IMR-90 (cell line): Measurements from ENCODE around the gene ABHD12.

Source experiments
- BHLHE40 ChIP-seq: fragments of 150-350 bp; IDR thresholded peaks from 2 replicates; pipeline ENCODE4 v1.6.1; 2016; ENCODE audit warnings: mild to moderate bottlenecking, low read depth, low read length
- CEBPB ChIP-seq: IDR thresholded peaks from 2 replicates; pipeline ENCODE4 v1.6.1; 2012; ENCODE audit warnings: low read depth, low read length, improper control_type of control experiment
- CHD1 ChIP-seq: IDR thresholded peaks from 2 replicates; pipeline ENCODE4 v1.6.1; 2012; ENCODE audit warnings: low read depth, low read length, improper control_type of control experiment
- ELK1 ChIP-seq: fragments of 150-350 bp; IDR thresholded peaks from 2 replicates; pipeline ENCODE4 v1.6.1; 2016; ENCODE audit warnings: low read depth, mild to moderate bottlenecking, low read length, moderate library complexity, borderline replicate concordance
- FOS ChIP-seq: fragments of 150-350 bp; IDR thresholded peaks from 2 replicates; pipeline ENCODE4 v1.6.1; 2016; ENCODE audit warnings: low read depth, low read length
- MAFK ChIP-seq: IDR thresholded peaks from 2 replicates; pipeline ENCODE4 v1.6.1; 2012; ENCODE audit warnings: low read depth, low read length, improper control_type of control experiment
- MXI1 ChIP-seq: IDR thresholded peaks from 2 replicates; pipeline ENCODE4 v1.6.1; 2012; ENCODE audit warnings: low read depth, mild to moderate bottlenecking, low read length, moderate library complexity, borderline replicate concordance
- POLR2A ChIP-seq: IDR thresholded peaks from 2 replicates; pipeline ENCODE4 v1.6.1; 2012; ENCODE audit warnings: mild to moderate bottlenecking, low read depth, low read length
- RAD21 ChIP-seq: IDR thresholded peaks from 2 replicates; pipeline ENCODE4 v1.6.1; 2012; ENCODE audit warnings: low read length, improper control_type of control experiment
- RCOR1 ChIP-seq: IDR thresholded peaks from 2 replicates; pipeline ENCODE4 v1.6.1; 2012; ENCODE audit warnings: mild to moderate bottlenecking, low read length, improper control_type of control experiment; ENCODE audit not compliant: insufficient replicate concordance
- RFX5 ChIP-seq: IDR thresholded peaks from 2 replicates; pipeline ENCODE4 v1.8.0; 2012; ENCODE audit warnings: low read depth, mild to moderate bottlenecking, low read length, moderate library complexity
- SMC3 ChIP-seq: fragments of 150-350 bp; IDR thresholded peaks from 2 replicates; pipeline ENCODE4 v1.6.1; 2016; ENCODE audit warnings: low read depth, mild to moderate bottlenecking, antibody characterized with exemption, low read length, moderate library complexity
- TF ChIP-seq, protein P1 (sequence below): conservative IDR thresholded peaks from 2 replicates; pipeline ENCODE4 v1.5.1; 2012; ENCODE audit warnings: mild to moderate bottlenecking, low read depth, low read length, improper control_type of control experiment
- TF ChIP-seq, protein P2 (sequence below): fragments of 150-350 bp; IDR thresholded peaks from 2 replicates; pipeline ENCODE4 v1.6.1; 2017; ENCODE audit warnings: mild to moderate bottlenecking, antibody characterized with exemption, low read length, low read depth

DNA sequence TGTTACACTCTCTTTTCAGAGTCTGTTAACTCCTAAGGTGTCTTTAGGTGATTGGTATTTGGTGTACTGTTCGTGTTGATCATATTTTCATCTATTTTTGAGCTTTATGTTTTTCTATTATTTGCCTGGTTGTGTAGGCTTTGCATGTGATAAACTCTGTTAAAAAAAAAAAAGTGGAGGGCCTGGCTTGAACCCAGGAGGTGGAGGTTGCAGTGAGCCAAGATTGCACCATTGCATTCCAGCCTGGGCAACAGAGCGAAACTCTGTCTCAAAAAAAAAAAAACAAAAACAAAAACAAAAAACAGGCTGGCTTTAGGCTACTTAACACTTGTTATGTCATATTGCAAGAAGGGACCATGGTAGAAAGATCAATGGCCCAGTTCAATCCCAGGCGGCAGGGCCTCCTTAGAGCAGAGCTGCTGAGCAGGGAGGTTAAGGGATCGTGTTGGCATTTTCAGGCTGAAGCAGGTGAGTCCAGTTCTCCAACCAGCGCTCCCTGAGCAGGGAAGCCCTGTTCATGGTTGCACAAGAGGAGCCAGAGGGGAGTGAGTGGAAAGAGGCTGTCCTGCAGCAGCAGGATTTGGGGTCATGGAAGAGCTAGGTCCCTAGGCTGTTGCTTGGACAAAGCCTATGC lies 134.3 kb downstream of the ABHD12 start:
- TF ChIP-seq, protein P1, sequence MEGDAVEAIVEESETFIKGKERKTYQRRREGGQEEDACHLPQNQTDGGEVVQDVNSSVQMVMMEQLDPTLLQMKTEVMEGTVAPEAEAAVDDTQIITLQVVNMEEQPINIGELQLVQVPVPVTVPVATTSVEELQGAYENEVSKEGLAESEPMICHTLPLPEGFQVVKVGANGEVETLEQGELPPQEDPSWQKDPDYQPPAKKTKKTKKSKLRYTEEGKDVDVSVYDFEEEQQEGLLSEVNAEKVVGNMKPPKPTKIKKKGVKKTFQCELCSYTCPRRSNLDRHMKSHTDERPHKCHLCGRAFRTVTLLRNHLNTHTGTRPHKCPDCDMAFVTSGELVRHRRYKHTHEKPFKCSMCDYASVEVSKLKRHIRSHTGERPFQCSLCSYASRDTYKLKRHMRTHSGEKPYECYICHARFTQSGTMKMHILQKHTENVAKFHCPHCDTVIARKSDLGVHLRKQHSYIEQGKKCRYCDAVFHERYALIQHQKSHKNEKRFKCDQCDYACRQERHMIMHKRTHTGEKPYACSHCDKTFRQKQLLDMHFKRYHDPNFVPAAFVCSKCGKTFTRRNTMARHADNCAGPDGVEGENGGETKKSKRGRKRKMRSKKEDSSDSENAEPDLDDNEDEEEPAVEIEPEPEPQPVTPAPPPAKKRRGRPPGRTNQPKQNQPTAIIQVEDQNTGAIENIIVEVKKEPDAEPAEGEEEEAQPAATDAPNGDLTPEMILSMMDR, result no peak
- TF ChIP-seq SMC3 (no peak), RCOR1 (no peak), POLR2A (no peak), MAFK (no peak), CEBPB (no peak), RFX5 (no peak), BHLHE40 (no peak), FOS (no peak), MXI1 (no peak), ELK1 (no peak), RAD21 (no peak), CHD1 (no peak)
- TF ChIP-seq, protein P2, sequence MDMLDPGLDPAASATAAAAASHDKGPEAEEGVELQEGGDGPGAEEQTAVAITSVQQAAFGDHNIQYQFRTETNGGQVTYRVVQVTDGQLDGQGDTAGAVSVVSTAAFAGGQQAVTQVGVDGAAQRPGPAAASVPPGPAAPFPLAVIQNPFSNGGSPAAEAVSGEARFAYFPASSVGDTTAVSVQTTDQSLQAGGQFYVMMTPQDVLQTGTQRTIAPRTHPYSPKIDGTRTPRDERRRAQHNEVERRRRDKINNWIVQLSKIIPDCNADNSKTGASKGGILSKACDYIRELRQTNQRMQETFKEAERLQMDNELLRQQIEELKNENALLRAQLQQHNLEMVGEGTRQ, result no peak
